MCF 10A (cell line): ENCODE results near the gene FCN2. TPM values are rescaled to one million over a fixed set of nuclear protein-coding genes. Genes with fewer than 3 reads are reported as not detected.

ENCODE experiments used
- BruUV-seq: library from RNA; stranded (reverse); fragments of 400-500 nt; replicated peaks from 2 replicates; lab custom pipeline; 2021; lab: Mats Ljungman, UMichigan
- CTCF ChIA-PET: fragments of 300-600 bp; sonication (Branson Sonifier 250); formaldehyde crosslinking; extraction: SDS; loops from one replicate; lab custom pipeline; 2021; ENCODE audit warnings: antibody characterized with exemption, inconsistent platforms; lab: Yijun Ruan, JAX
- POLR2A ChIA-PET: fragments of 300-600, 350-650 bp; sonication (Branson Sonifier 250); formaldehyde crosslinking; extraction: SDS; loops from one replicate; lab custom pipeline; 2020; ENCODE audit warnings: antibody characterized with exemption, inconsistent platforms; lab: Yijun Ruan, JAX
- DNase-seq: peaks from one replicate; pipeline ENCODE4 v3.0.0-alpha.2; 2018; ENCODE audit not compliant: unreplicated experiment
- H3K27ac Mint-ChIP-seq: one replicate; pipeline ENCODE4 v1.8.0; 2022; ENCODE audit warnings: mild to moderate bottlenecking, low read depth, mixed read lengths; ENCODE audit not compliant: unreplicated experiment
- H3K27me3 Mint-ChIP-seq: one replicate; pipeline ENCODE4 v1.8.0; 2022; ENCODE audit warnings: mixed read lengths; ENCODE audit not compliant: insufficient read depth, unreplicated experiment
- H3K36me3 Mint-ChIP-seq: one replicate; pipeline ENCODE4 v1.8.0; 2022; ENCODE audit warnings: mild to moderate bottlenecking, moderate library complexity, mixed read lengths; ENCODE audit not compliant: insufficient read depth, unreplicated experiment
- H3K4me1 Mint-ChIP-seq: one replicate; pipeline ENCODE4 v1.8.0; 2022; ENCODE audit warnings: mixed read lengths; ENCODE audit not compliant: insufficient read depth, unreplicated experiment
- H3K4me3 Mint-ChIP-seq: one replicate; pipeline ENCODE4 v1.8.0; 2022; ENCODE audit warnings: mild to moderate bottlenecking, moderate library complexity, mixed read lengths; ENCODE audit not compliant: unreplicated experiment
- H3K9me3 Mint-ChIP-seq: one replicate; pipeline ENCODE4 v1.8.0; 2022; ENCODE audit warnings: mixed read lengths; ENCODE audit not compliant: unreplicated experiment
- CTCF ChIP-seq: fragments of 200-600 bp; IDR thresholded peaks from one replicate; pipeline ENCODE4 v1.8.0; 2022; ENCODE audit warnings: antibody characterized with exemption, mild to moderate bottlenecking; ENCODE audit not compliant: unreplicated experiment
- intact Hi-C: fragments of 100-400 bp; cut with micrococcal nuclease; formaldehyde crosslinking; loops from 2 replicates; pipeline ENCODE4 v1.14.1; 2022
- total RNA-seq: library from RNA; stranded (reverse); gene quantifications from 2 replicates; pipeline ENCODE4 v1.2.3, GENCODE V29; 2022

Gene FCN2
- total RNA-seq, 1 experiment from 2014 or later, result not detected

DNA sequence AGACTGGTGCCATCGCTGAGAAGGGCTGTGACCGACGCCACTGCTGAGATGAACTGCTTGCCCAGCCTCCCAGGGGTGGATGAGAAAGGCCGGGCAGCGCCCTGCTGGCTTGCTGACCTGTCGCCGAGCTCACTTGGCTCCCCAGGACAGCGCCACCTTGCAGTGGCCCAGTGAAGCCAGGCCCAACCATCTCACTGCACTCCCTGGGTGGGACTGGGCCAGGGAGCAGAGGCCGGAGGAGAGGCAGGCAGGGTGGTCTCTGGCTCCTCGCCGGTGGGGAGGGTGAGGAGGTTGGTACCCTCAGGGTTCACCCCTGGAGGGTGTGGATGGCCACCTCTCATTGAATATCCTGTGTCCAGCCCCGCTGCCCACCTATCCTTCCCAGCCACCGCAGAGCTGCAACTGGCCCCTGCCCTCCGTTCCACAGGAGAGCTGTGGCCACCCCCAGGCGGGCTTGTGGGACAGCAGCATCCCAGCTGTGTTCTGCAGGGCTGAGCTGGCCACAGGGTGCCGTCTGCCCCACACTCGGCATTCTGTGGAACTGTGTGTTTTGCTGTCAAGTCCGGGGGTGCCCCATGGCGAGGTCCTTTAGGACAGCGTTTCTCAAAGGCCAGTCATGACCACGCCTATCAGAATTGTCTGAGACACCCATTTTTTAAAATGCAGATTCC is 41.0 kb upstream of the FCN2 start:
- TF ChIP-seq CTCF, result no peak
- Mint-ChIP-seq H3K4me3 (no peak overlapping the region), H3K27me3 (peaks cover 31% of the 10 kb centered on the region), H3K36me3 (no peaks in the 10 kb centered on the region), H3K4me1 (no peaks in the 10 kb centered on the region), H3K9me3 (no peaks in the 10 kb centered on the region), H3K27ac (no peak overlapping the region)
- CTCF ChIA-PET, result interaction anchor here (0.6 kb wide), 2 partner anchors 52 to 391 kb away, joined by 3 read pairs; no protein-coding TSS in a partner anchor
- DNase-seq, result no peak
- BruUV-seq, result no TSS peak
- POLR2A ChIA-PET, result interaction anchor here (0.6 kb wide), 1 partner anchor 1113 kb away, joined by 3 read pairs; no protein-coding TSS in a partner anchor
- intact Hi-C loops, result no loop called here

- H3K36me3 Mint-ChIP-seq, result no peaks in the 10 kb centered on the region
- no peaks in the 10 kb centered on the region for H3K9me3 Mint-ChIP-seq
- H3K27me3 Mint-ChIP-seq, result peaks cover 27% of the 10 kb centered on the region
- H3K4me3 Mint-ChIP-seq, result no peak overlapping the region
- no peaks in the 10 kb centered on the region for H3K4me1 Mint-ChIP-seq
- DNase-seq, result no peak
- no peak for TF ChIP-seq CTCF
- intact Hi-C loops, result no loop called here
- ChIA-PET CTCF (no interaction called here), POLR2A (no interaction called here)
- no peak overlapping the region for H3K27ac Mint-ChIP-seq
- BruUV-seq, result no TSS peak
Observed at GRCh38 chr9:134840511-134840910, 40.1 kb upstream of the FCN2 start.

DNA sequence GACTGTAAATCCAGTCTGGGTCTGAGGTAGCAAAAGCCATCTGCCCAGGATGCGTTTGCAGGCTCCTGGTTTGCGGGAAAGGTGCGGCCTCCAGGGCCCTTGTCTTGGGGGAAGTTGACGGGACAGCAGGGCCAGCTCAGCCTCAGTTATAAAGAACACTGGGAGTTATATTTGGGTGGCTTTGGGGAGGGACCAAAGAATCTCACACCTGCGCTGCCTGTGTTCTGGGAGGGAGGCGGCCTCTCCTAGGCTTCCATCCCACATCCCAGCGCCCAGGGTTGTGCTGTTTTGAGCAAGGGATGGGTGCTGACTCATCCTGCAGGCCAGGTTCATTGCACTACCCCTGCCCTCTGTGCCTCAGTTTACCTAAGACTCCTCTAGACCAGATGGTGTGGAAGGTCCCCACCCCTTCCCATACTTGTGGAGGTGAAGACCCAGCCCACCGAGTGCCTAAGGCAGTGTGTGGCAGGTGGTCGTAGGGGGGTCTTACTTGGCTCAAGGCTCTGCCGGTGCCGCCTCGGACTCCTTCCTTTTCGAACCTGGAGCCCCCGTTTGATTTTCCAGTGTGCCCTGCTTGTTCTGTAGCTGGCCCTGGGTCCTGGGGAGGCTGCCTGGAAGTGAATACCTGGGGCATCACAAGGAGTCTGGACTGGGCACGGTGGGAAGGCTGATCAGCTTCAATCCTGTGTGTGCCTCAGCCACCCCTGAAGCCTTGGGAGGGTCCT is 39.3 kb upstream of the FCN2 start:
- Mint-ChIP-seq H3K27me3 (peaks cover 27% of the 10 kb centered on the region), H3K27ac (no peak overlapping the region), H3K36me3 (no peaks in the 10 kb centered on the region), H3K4me1 (no peaks in the 10 kb centered on the region), H3K9me3 (no peaks in the 10 kb centered on the region), H3K4me3 (no peak overlapping the region)
- POLR2A ChIA-PET, result interaction anchor here (0.7 kb wide), 1 partner anchor 235 kb away, joined by 3 read pairs; no protein-coding TSS in a partner anchor
- DNase-seq, result no peak
- intact Hi-C loops, result no loop called here
- CTCF ChIA-PET, result no interaction called here
- TF ChIP-seq CTCF, result no peak
- BruUV-seq, result no TSS peak

GRCh38 chr9:134842321-134842720 is 38.3 kb upstream of the FCN2 start:
- Mint-ChIP-seq H3K27me3 (peaks cover 27% of the 10 kb centered on the region), H3K27ac (no peak overlapping the region), H3K4me3 (no peak overlapping the region), H3K4me1 (no peaks in the 10 kb centered on the region), H3K9me3 (no peaks in the 10 kb centered on the region), H3K36me3 (no peaks in the 10 kb centered on the region)
- POLR2A ChIA-PET, result interaction anchor here (0.7 kb wide), 1 partner anchor 234 kb away, joined by 3 read pairs; no protein-coding TSS in a partner anchor
- intact Hi-C loops, result no loop called here
- no peak for TF ChIP-seq CTCF
- DNase-seq, result no peak
- CTCF ChIA-PET, result interaction anchor here (0.7 kb wide), 1 partner anchor 240 kb away, joined by 3 read pairs; no protein-coding TSS in a partner anchor
- no TSS peak for BruUV-seq
